HG03565 (cell line): ENCODE results near the gene CASP3.
"Not testable (repeated sequence)": the region's sequence is repeated elsewhere in the genome, so short reads cannot be mapped to it uniquely, and the experiment has no call there.

ENCODE experiments used
- ATAC-seq: cut with Tn5 transposase; IDR thresholded peaks from one replicate; pipeline ENCODE4 v1.9.1; 2021; ENCODE audit warnings: mild to moderate bottlenecking, moderate library complexity; ENCODE audit not compliant: unreplicated experiment

CASP3 gene

DNA sequence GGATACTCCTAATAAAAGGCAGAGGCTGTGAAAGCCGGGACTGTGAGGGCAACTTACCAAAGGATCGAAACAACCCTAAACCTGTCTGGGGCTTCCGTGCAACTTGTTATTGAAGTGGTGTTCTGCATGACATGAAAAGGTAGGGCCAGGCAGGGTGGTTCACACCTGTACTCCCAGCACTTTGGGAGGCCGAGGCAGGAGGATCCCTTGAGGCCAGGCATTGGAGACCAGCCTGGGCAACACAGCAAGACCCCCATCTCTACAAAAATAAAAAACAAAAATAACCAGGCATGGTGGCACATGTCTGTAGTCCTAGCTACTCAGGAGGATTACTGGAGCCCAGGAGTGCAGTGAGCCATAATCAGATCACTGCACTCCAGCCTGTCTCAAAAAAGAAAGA is 12.3 kb downstream of the CASP3 start:
- ATAC-seq = no peak

DNA sequence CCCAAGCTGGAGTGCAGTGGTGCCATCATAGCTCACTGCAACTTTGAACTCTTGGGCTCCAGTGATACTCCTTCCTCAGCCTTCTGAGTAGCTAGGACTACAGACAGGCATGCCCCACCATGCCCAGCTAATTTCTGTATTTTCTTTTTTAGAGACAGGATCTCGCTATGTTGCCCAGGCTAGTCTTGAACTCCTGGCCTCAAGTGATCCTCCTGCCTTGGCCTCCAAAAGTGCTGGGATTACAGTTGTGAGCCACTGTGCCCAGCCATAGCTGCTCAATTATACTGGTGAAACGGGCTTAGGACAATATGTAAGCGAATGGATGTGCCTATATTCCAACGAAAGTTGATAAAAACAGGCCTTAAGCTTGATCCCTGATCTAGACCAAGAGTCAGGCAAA is 13.1 kb downstream of the CASP3 start:
- no peak for ATAC-seq

DNA sequence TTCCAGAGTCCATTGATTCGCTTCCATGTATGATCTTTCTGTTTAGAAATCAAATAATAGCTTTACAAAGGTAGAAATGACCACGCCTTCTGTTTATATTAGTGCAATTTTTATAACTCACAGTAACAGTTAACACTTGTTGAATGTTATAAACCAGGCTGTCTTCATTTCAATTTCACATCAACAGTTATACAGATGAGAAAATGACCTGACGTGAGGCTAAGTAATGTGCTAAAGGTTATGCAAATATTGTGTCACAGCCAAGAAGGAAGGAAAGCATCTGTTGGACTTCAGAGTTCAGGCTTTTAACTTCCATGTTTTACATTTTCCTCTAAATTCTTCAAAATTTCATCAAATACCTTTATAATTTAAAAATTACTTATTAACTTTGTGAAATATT is 13.9 kb downstream of the CASP3 start:
- no peak for ATAC-seq

DNA sequence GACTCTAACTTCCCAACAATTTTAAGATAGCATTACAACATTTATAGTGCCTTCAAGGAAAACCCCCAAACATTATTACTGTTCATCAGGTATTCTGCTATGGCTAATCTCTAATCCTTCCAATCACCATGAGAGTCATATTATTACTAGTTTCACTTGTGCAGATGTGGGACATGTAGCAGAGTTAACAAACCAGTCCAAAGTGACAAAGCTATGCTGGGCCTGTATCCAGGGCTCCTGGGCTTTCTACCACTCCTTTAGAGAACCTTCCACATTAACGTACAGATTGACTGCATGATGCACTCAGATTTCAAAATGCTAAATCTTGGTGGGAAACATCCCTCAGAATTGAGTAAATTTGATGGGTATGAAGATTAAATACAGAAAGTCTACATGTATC is 16.4 kb downstream of the CASP3 start:
- ATAC-seq = no peak

DNA sequence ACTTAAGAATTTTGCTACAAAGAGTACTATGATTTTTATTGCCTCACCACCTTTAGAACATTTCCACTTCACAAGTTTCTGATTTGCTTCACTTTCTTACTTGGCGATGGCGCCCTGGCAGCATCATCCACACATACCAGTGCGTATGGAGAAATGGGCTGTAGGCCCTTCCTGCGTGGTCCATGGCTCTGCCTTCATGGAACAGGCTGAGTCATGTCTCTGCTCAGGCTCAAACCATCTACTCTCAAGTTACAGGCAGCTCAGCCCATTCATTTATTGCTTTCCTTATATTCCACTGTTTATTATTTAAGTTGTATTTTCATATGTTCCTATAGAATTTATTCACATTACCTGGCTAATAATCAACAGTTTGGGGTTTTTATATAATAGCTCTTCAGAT is 21.1 kb downstream of the CASP3 start:
- ATAC-seq = no peak

DNA sequence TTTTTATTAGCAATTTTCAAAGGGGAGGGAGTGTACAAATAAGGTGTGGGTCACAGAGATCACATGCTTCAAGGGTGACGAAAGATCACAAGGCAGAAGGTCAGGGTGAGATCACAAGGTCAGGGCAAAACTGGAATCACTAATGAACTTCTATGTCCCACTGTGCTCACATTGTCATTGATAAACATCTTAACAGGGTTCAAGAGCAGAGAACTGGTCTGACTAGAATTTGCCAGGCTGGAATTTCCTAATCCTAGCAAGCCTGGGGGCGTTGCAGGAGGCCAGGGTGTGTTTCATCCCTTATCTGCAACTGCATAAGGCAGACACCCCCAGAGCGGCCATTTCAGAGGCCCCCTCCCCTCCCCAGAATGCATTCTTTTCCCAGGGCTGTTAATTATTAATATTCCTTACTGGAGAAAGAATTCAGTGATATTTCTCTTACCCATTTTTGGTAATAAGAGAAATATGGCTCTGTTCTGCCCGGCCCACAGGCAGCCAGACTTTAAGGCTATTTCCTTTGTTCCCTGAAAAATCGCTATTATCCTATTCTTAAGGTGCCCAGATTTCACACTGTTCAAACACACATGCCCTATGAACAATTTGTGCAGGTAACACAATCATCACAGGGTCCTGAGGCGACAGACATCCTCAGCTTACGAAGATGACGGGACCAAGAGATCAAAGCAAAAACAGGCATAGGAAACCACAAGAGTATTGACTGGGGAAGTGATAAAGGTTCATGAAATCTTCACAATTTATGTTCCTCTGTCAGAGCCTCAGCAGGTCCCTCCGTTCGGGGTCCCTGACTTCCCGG is 23.3 kb downstream of the CASP3 start:
- ATAC-seq = not testable (repeated sequence)

DNA sequence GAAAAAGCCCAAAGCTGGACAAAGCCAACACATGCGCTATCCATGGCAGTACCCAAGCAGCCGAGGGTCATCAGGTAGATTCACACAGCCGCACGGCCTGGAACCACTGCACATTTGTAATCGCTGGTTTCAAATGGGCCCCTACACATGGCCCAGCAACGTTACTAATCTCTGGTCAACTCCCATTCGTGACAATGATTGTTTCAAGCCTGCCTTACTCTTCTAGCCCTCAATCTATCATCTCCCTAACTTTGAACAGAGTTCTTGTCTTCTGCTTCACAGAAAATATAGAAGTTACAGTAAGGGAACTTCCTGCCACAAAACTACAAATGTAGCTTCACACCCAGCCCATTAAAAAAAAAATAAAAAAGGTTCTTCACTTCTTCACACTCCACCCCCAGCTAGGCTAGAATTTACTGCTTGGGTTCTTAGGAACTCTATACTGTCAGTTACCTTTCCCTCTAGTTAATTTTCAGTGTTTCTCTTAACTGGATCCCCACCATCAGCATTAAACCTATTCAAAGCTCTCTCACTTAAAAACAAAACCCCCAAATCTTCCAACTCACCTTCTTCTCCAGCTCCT is 24.2 kb downstream of the CASP3 start:
- no peak for ATAC-seq

DNA sequence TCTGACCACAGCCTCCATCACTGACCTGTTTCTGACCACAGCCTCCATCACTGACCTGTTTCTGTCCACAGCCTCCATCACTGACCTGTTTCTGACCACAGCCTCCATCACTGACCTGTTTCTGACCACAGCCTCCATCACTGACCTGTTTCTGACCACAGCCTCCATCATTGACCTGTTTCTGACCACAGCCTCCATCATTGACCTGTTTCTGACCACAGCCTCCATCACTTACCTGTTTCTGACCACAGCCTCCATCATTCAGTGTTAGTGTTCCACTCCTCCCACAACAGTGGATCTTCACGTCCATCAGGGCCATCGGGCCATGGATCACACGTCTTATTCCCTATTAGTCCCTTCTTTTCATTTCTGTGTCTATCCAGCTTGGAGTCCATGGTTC is 24.7 kb downstream of the CASP3 start:
- not testable (repeated sequence) for ATAC-seq

DNA sequence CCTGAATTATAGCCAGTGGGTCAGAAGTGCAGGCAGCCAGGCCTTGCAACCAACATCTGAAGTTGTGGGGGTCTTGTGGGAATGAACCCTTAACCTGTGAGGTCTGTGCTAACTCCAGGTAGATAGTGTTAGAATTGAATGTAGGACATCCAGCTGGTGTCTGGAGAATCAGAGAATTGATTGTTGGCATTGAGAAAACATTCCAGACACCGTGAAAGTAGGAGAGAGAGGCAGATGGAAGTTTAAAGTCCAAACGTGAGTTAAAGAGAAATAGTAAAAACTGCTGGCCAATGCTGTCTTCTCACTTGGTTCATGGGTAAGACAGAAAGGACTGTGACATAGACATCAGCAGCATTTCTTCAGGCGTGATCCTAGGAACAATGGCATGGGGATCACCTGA is 27.7 kb downstream of the CASP3 start:
- ATAC-seq = no peak

DNA sequence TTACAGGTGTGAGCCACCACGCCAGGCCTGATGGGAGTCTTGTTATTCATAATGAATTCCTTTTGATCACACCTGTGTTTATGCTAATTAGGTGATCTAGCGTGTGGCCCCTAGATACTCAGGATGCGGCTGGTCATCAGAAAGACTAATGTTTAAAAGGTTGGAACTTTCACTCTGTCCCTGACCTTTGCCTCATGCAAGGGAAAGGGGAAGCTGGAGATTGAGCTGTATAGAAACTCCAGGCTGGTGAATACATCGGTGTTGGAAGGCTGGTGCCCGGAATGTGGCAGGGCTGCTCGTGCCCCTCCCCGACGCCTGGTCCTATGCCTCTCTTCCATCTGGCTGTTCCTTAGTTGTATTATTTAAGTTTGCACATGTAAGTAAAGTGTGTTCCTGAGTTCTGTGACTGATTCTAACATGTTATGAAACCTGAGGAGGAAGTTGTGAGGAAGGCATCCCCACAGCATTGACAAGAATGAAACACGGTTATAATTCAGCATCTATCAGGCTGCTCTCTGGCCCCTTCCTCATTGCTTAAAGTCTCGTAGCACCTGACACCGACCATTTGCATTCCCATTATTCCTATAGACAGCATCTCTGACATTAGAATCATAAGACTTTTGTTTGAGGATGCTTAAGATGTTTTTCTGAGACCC is 28.9 kb downstream of the CASP3 start:
- no peak for ATAC-seq

DNA sequence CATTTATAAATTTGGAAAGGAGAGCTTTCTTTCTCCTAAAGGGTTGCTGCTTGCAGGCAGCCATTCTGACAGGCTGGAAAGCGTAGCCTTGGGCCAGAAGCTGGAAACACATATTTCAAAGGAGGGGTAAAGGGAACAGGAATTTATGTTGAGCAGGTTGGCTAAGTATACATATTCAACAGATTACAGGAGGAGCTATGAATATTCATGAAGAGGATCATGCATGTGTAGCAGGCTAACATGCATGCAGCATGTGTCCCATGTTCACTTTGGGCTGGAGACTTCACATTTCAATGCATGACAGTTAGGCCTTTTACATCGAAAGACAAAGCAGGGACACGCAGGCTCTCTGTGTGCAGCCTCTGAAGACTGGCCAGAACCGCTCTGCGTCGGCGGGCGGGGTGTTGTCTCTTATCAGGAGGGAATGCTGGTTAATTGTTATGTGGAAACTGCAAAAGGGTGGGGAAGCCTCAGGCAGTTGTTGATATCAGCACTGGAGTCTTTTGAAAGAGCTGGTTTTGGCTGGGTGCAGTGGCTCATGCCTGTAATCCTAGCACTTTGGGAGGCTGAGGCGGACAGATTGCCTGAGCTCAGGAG is 31.5 kb downstream of the CASP3 start:
- ATAC-seq = no peak

DNA sequence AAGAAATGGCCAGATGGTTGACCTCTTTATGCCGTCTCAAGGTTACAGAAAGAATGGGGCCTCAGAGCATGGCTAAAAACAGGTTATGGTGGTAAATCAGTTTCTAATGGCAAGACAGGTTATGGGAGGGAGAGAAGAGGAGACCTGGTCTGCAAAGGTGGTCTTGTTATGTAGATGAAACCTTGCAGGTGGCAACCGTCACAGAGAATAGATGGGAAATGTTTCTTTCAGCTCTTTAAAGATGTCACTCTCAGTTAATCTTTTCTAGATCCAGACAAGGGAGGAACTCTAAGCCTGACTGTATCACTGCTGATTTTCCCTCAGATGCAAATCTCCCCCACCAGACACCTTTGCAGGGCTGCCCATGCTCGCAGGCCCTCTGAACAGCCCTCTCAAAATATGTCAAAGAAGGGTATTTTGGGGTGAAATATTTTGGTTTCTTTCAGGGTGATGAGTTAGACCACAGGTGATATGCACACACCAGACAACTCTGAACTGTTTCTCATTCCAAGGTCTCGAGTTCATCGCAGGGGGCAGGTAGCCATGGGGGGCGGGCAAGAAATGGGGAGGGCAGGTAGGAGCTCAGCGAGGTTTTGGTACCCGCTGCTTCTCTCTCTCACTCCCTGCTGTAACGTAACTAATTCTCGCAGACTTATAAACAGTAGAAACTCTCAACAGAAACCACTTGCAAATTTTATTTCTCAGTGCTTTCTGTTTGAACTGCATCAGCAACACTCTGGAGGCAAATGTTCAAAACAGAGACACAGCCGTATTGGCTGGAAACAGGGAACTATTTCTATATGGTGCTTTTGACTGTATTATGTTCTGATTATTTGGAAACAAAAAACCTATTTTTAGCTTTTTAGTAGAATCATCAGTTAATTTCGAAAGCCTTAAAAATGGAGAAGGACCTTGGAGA is 32.4 kb downstream of the CASP3 start:
- ATAC-seq = peak; percentile 72

DNA sequence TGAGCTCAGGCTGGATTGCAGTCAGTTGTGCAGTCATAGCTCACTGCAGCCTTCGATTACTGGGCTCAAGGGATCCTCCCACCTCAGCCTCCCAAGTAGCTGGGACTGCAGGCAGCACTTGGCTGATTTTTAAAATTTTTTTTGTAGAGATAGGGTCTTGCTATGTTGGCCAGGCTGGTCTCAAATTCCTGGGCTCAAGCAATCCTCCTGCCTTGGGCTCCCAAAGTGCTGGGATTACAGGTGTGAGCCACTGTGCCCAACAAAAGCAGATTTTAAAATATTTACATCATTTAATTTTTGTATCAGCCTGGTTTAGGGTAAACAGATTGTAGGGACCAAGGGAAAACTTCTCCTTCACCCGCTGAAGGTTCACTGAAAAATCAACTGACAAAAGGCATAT is 33.1 kb downstream of the CASP3 start:
- ATAC-seq = not testable (repeated sequence)

DNA sequence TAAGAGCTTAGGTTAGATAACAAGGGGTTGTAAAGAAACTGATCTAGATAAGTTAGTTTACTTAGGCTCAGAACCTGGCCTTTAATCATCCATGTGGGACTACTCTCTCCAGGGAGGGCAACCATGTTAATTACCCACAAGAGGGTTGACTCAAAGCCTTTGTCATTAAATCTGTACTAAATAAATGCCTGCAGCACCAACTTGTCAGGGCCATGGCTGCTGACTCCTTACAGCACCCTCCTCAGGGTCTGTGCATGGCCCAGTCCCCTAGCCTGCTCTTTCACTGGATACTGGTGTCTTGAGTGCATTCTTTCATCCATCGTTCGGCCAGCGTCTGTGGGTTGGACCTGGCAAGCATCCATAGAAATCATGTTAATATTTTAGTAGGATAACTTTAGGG is 34.7 kb downstream of the CASP3 start:
- ATAC-seq = no peak

DNA sequence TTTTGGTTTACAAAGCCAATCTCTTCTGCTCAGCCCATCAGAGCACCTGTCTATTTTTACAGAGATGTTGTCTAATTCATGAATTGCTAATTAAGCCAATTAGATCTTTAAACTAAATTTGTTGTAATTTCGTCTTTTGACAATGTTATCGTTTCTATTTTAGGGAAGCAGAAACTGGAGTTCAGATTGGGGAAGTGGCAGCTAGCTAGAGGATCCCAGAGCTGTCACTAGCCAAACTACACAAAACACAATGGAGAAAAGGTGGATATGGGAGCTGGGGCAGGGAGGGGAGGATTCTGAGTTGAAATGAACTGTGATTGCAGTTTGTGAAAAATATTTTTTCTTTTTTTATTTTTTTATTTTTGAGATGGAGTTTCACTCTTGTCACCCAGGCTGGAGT is 35.8 kb downstream of the CASP3 start:
- no peak for ATAC-seq

DNA sequence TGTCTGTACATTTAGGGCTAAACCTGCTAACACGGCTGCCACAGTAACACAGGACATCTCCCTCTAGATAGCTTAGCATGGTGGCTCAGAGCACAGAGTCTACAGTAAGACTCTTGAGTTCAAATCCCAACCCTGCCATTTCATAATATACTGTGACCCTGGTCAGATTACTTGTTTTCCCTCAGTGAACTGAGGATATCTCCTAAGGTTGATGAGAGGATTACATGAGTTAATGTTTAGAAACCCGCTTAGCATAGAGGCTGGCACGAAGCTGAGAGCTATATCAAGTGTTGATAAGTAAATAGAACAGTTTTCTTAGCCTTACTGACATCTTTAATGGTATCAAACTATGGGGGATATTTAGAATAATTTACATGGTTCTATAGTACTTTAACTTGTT is 37.2 kb downstream of the CASP3 start:
- ATAC-seq = no peak

DNA sequence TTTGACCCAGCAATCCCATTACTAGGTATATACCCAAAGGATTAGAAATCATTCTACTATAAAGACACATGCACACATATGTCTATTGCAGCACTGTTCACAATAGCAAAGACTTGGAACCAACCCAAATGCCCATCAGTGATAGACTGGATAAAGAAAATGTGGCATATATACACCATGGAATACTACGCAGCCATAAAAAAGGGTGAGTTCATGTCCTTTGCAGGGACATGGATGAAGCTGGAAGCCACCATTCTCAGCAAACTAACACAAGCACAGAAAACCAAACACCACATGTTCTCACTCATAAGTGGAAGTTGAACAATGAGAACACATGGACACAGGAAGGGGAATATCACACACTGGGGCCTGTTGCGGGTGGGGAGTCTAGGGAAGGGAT is 41.8 kb downstream of the CASP3 start:
- not testable (repeated sequence) for ATAC-seq

DNA sequence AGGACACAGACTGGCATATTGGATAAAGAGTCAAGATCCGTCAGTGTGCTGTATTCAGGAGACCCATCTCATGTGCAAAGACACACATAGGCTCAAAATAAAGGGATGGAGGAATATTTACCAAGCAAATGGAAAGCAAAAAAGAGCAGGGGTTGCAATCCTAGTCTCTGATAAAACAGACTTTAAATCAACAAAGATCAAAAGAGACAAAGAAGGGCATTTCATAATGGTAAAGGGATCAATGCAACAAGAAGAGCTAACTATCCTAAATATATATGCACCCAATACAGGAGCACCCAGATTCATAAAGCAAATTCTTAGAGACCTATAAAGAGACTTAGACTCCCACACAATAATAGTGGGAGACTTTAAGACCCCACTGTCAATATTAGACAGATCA is 46.4 kb downstream of the CASP3 start:
- not testable (repeated sequence) for ATAC-seq

DNA sequence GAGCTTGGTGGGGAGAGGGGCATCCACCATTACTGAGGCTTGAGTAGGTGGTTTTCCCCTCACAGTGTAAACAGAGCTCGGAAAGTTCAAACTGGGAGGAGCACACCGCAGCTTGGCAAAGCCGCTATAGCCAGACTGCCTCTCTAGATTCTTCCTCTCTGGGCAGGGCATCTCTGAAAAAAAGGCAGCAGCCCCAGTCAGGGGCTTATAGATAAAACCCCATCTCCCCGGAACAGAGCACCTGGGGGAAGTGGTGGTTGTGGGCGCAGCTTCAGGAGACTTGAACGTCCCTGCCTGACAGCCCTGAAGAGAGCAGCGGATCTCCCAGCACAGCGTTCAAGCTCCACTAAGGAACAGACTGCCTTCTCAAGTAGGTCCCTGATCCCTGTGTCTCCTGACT is 48.3 kb downstream of the CASP3 start:
- not testable (repeated sequence) for ATAC-seq

DNA sequence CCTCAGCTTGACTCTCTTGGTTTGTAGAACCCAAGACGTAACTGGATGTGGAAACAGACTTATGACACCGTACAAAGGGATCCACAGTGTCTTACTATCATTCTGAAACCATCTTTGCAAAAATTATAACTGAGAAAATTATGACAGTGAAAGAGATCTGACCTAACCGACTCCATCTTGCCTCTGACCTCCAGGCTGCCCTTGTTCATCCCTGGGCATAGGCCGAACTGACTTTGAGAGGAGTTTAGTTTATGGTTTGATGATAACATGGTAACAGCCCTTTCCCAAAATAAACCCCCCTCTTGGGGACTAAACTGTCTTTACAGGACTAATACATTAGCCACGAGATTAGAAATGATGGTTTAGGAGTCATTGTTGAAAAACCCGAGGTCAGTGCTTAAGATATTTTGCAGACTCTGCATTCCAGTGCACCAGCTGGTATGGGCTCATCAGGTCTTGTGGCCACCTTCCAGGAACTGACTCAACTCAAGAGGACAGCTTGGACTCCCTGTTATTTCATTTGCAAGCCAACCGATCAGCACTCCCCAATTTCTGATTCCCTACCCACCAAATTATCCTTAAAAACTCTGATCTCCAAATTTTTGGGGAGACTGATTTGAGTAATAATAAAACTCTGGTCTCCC is 49.6 kb downstream of the CASP3 start:
- no peak for ATAC-seq
